ENCODE results near the gene ADAMTS14.

The ADAMTS14 gene

GRCh38 chr10:70774810-70775678, 102.7 kb downstream of the ADAMTS14 start:
- FAIRE-seq: no peak

- no peak for FAIRE-seq
Measured at GRCh38 chr10:70775679-70776454, 103.6 kb downstream of the ADAMTS14 start.

GRCh38 chr10:70776455-70777005, 104.2 kb downstream of the ADAMTS14 start:
- FAIRE-seq: no peak

- no peak for FAIRE-seq
Measured at GRCh38 chr10:70777063-70777875, 105.0 kb downstream of the ADAMTS14 start.

- no peak for FAIRE-seq
Measured at GRCh38 chr10:70778267-70778924, 106.1 kb downstream of the ADAMTS14 start.

GRCh38 chr10:70779088-70779487, 106.8 kb downstream of the ADAMTS14 start:
- no peak for FAIRE-seq

- no peak for FAIRE-seq
Measured at GRCh38 chr10:70779511-70780369, 107.4 kb downstream of the ADAMTS14 start.

GRCh38 chr10:70780370-70780760, 108.1 kb downstream of the ADAMTS14 start:
- FAIRE-seq: no peak

- no peak for FAIRE-seq
Measured at GRCh38 chr10:70780772-70781171, 108.5 kb downstream of the ADAMTS14 start.

GRCh38 chr10:70781461-70782051, 109.2 kb downstream of the ADAMTS14 start:
- FAIRE-seq: no peak

GRCh38 chr10:70782086-70782745, 109.9 kb downstream of the ADAMTS14 start:
- FAIRE-seq: no peak

- FAIRE-seq: no peak
Measured at GRCh38 chr10:70782746-70783680, 110.7 kb downstream of the ADAMTS14 start.

- no peak for FAIRE-seq
Measured at GRCh38 chr10:70784016-70784415, 111.7 kb downstream of the ADAMTS14 start.

GRCh38 chr10:70784471-70784870, 112.2 kb downstream of the ADAMTS14 start:
- FAIRE-seq: no peak

GRCh38 chr10:70785190-70785589, 112.9 kb downstream of the ADAMTS14 start, which contains the start of gene TBATA:
TSS of gene TBATA (minus strand) at chr10:70785377. CDS start at chr10:70783379, 1,998 bp downstream.
- no peak for FAIRE-seq

GRCh38 chr10:70786799-70787415, 114.6 kb downstream of the ADAMTS14 start:
- FAIRE-seq: no peak

- no peak for FAIRE-seq
Measured at GRCh38 chr10:70791386-70792039, 119.2 kb downstream of the ADAMTS14 start.

- no peak for FAIRE-seq
Measured at GRCh38 chr10:70795613-70796012, 123.3 kb downstream of the ADAMTS14 start.

Data from A204.1 (cell line).